T-helper 1 cell treated with Interleukin-12 subunit alpha and Interleukin-12 subunit beta and Interleukin-4 antibody, amounts not matched to agents 30 ng/mL and 1 ng/mL, for 36 hours (primary cell): ENCODE results near the gene TBC1D14. TPM values are rescaled to one million over a fixed set of nuclear protein-coding genes. Genes with fewer than 3 reads are reported as not detected.

Experiments used
- intact Hi-C: fragments of 100-400 bp; cut with micrococcal nuclease; formaldehyde crosslinking; loops from one replicate; pipeline ENCODE4 v1.15.1; 2024
- total RNA-seq: library from RNA; stranded (reverse); gene quantifications from 2 replicates; pipeline ENCODE4 v1.2.3, GENCODE V29; 2022

Gene TBC1D14
- total RNA-seq, 1 donor from 2014 or later, result 76.7 TPM

GRCh38 chr4:7054106-7054880 is 144.7 kb downstream of the TBC1D14 start:
- intact Hi-C loops, result no loop called here

- intact Hi-C loops, result no loop called here
Measured at GRCh38 chr4:7055111-7055989, 145.7 kb downstream of the TBC1D14 start.

GRCh38 chr4:7055990-7056325 is 146.3 kb downstream of the TBC1D14 start:
- intact Hi-C loops, result no loop called here

- intact Hi-C loops, result no loop called here
Measured at GRCh38 chr4:7058792-7059191, 149.2 kb downstream of the TBC1D14 start.

- intact Hi-C loops, result no loop called here
Measured at GRCh38 chr4:7059662-7060061, 150.0 kb downstream of the TBC1D14 start.

GRCh38 chr4:7060346-7061150 is 150.9 kb downstream of the TBC1D14 start:
- intact Hi-C loops, result no loop called here

GRCh38 chr4:7061815-7062214 is 152.2 kb downstream of the TBC1D14 start:
- intact Hi-C loops, result no loop called here

GRCh38 chr4:7062816-7063215 is 153.2 kb downstream of the TBC1D14 start:
- intact Hi-C loops, result no loop called here

- intact Hi-C loops, result no loop called here
Measured at GRCh38 chr4:7063362-7063761, 153.7 kb downstream of the TBC1D14 start.

DNA sequence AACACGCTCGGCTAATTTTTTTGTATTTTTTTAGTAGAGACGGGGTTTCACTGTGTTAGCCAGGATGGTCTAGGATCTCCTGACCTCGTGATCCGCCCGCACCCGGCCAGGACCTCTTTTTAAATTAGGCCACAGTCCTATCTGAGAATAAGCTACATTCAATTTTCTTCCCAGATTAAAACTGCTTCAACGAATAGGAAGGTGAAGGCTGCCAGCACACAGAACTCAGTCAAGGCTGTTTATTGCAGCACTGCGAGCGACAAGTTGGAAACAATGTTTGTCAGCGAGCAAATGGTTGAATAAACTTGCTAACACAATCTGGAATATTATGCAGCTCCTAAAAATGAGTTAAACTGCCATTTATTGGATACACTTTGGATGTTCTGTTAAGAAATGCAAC is 156.4 kb downstream of the TBC1D14 start:
- intact Hi-C loops, result no loop called here

DNA sequence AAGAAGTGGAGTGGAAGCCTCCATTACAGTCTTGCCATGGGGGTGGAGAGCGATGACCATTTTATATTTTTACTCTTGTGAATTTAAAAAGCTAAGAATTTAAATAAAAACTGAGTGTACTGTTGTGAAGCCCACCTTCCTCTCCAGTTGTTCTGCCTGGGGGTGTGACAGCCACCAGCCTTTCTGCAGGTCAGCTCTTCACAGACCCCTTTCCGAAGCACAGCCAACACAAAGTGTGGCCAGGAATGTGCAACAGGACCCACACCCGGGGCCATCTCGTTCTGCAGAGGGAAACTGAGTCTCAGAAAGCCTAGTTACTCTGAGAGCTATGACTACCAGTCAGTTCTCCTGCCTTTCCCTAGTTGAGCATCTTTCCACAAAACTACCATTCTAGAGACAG is 156.9 kb downstream of the TBC1D14 start:
- intact Hi-C loops, result no loop called here

- intact Hi-C loops, result no loop called here
Measured at GRCh38 chr4:7067126-7067451, 157.5 kb downstream of the TBC1D14 start.

- intact Hi-C loops, result loop anchor here (1.0 to 2.0 kb wide), 16 partner anchors 24 to 1092 kb away; partner anchors contain the start of genes BLOC1S4, MAN2B2, MRFAP1 and MRFAP1L1
Measured at GRCh38 chr4:7067452-7068278, 158.0 kb downstream of the TBC1D14 start, which contains the start of gene GRPEL1. TSS of gene GRPEL1 (minus strand) at chr4:7068064. CDS start at chr4:7068032, 32 bp downstream.

- intact Hi-C loops, result loop anchor here (1.0 to 2.0 kb wide), 16 partner anchors 25 to 1091 kb away; partner anchors contain the start of genes BLOC1S4, MAN2B2, MRFAP1 and MRFAP1L1
Measured at GRCh38 chr4:7068279-7068842, 158.7 kb downstream of the TBC1D14 start.

DNA sequence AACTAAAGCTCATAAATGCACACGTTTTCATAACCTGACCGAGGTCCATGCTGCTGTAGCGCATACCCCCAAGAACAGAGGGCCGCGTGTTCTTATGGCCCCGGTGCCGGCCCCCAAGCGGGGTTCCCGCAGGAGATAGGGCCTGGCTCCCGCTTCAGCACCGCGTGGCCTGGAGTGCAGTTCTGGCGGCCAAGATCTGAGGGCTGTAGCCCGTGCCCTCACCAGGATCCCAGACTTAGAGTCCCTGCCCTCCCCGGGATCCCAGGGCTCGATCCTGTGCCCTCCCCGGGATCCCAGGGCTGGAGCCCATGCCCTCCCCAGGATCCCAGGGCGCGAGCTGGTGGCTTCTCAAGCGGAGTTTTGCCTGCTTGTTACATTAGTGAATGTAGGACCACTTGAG is 159.3 kb downstream of the TBC1D14 start:
- intact Hi-C loops, result loop anchor here (1.0 to 2.0 kb wide), 16 partner anchors 26 to 1090 kb away; partner anchors contain the start of genes BLOC1S4, MAN2B2, MRFAP1 and MRFAP1L1

- intact Hi-C loops, result loop anchor here (1.0 kb wide), 3 partner anchors 97 to 351 kb away; no protein-coding TSS in a partner anchor
Measured at GRCh38 chr4:7070729-7071511, 161.3 kb downstream of the TBC1D14 start.

- intact Hi-C loops, result no loop called here
Measured at GRCh38 chr4:7073059-7073458, 163.4 kb downstream of the TBC1D14 start.

GRCh38 chr4:7073526-7074390 is 164.1 kb downstream of the TBC1D14 start:
- intact Hi-C loops, result no loop called here
